ENCODE measurements around the gene PDE4A. TPM values are rescaled to one million over a fixed set of nuclear protein-coding genes. Genes with fewer than 3 reads are reported as not detected.

Gene PDE4A
- total RNA-seq, 4 donors from 2014 or later, result 6.4 to 10.1 (median 8.4) TPM

DNA sequence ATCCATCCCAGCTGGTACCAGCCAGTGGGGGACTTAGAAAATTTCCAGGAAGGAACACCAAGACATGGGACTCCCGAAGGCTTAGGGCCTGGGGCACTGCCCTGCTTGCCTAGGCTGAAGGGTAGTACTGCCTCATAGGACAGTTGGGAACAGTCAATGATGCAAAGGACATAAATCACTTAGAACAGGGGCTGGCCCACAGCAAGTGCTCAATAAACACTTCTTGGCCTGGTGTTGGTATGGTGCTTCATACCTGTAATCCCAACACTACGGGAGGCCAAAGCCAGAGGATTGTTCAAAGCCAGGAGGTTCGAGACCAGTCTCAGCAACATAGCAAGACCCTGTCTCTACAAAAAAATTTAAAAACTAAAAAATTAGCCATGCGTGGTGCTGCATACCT is 77.0 kb downstream of the PDE4A start:
- in situ Hi-C loops (cut with MboI; ENCODE audit: low sequenced_read_pairs in 4 of 4), result no loop called here
- no peak overlapping the region for H3K4me3 ChIP-seq
- H3K4me1 ChIP-seq, result peaks cover 33 to 57% of the 10 kb centered on the region in 2 donors
- no peak for TF ChIP-seq POLR2A (IDR thresholded peaks at IDR 0.05)
- TF ChIP-seq, protein P1, sequence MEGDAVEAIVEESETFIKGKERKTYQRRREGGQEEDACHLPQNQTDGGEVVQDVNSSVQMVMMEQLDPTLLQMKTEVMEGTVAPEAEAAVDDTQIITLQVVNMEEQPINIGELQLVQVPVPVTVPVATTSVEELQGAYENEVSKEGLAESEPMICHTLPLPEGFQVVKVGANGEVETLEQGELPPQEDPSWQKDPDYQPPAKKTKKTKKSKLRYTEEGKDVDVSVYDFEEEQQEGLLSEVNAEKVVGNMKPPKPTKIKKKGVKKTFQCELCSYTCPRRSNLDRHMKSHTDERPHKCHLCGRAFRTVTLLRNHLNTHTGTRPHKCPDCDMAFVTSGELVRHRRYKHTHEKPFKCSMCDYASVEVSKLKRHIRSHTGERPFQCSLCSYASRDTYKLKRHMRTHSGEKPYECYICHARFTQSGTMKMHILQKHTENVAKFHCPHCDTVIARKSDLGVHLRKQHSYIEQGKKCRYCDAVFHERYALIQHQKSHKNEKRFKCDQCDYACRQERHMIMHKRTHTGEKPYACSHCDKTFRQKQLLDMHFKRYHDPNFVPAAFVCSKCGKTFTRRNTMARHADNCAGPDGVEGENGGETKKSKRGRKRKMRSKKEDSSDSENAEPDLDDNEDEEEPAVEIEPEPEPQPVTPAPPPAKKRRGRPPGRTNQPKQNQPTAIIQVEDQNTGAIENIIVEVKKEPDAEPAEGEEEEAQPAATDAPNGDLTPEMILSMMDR (IDR thresholded peaks at IDR 0.05 in 4 of 5, conservative IDR thresholded peaks at IDR 0.05 in 1 of 5), result no peak
- ATAC-seq (no peak), DNase-seq (no peak)
- no peaks in the 10 kb centered on the region for H3K27me3 ChIP-seq
- intact Hi-C loops (cut with DNase I; ENCODE audit: low total_unique reads), result no loop called here
- no peaks in the 10 kb centered on the region for H3K9me3 ChIP-seq
- H3K27ac ChIP-seq, result peak overlapping the region in 3 of 4 donors; percentile 20 to 100 (median 67)
- H3K36me3 ChIP-seq, result peaks cover 0 to 54% of the 10 kb centered on the region in 2 donors

DNA sequence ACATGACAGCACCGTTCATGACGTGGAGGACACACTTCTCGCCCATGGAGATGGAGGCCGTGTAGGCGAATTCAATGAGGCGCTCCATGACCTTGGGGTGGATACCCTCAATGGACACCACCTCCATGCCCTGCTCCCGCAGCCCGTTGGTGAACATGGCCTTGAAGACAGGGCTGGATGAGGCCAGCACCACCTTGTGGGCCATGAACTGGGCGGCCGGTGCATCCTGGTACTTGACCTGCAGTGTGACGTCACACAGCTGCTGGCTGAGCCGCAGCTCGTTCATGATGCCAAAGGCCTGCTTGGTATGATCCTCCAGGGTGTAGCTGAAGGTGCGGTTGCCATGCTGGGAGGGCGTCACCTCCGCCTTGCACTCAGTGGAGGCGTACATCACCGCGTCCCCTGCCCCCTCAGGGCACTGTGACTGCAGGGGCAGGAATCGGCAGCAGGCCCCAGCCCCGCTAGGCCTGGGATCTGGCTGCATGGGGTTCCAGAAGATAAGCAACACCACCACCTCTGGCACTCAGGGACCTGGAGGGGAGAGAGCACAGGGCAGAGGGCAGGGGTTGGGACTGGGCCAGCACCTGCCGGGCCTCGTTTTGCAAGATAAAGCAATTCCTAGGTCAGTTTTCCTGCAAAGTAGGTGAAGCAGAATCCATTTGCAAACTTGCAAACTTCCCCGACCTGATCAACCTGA is 79.4 kb downstream of the PDE4A start:
- Histone ChIP-seq H3K27ac (peak overlapping the region in 2 of 4 donors; percentile 67 to 100), H3K9me3 (no peaks in the 10 kb centered on the region), H3K4me1 (peaks cover 30 to 57% of the 10 kb centered on the region in 2 donors), H3K36me3 (peaks cover 0 to 40% of the 10 kb centered on the region in 2 donors), H3K27me3 (no peaks in the 10 kb centered on the region), H3K4me3 (no peak overlapping the region)
- intact Hi-C loops (cut with DNase I; ENCODE audit: low total_unique reads) (loop anchor here (5.0 kb wide), 1 partner anchor 97 kb away; the partner anchor contains the start of gene CDC37), in situ Hi-C loops (cut with MboI; ENCODE audit: low sequenced_read_pairs in 4 of 4) (loop anchor here in 1 of 4 donors (10.0 kb wide), 1 partner anchor 65 kb away; the partner anchor contains the start of genes CDKN2D and KRI1)
- DNase-seq (no peak), ATAC-seq (no peak)
- TF ChIP-seq, protein P1 (IDR thresholded peaks at IDR 0.05 in 4 of 5, conservative IDR thresholded peaks at IDR 0.05 in 1 of 5), result no peak
- TF ChIP-seq POLR2A (IDR thresholded peaks at IDR 0.05), result no peak

DNA sequence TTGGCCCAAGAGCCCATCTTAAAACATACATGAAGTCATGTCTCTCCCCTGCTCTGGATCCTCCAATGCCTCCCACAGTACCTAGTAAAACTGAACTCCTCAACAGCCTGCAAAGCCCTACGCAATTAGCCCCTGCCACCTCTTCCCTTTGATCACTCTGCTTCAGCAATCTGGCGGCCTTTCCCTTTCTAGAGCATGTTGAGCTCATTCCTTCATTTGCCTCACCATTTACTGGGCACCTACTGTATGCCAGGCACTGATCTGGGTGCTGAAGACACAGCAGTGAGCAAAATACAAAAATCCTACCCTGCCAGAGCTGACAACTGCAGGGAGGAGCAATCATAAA is 79.9 kb downstream of the PDE4A start:
- Histone ChIP-seq H3K27me3 (no peaks in the 10 kb centered on the region), H3K4me3 (no peak overlapping the region), H3K4me1 (peaks cover 30 to 57% of the 10 kb centered on the region in 2 donors), H3K27ac (peak overlapping the region in 3 of 4 donors; percentile 96 to 100 (median 99)), H3K9me3 (no peaks in the 10 kb centered on the region), H3K36me3 (peaks cover 0 to 35% of the 10 kb centered on the region in 2 donors)
- no peak for TF ChIP-seq POLR2A (IDR thresholded peaks at IDR 0.05)
- TF ChIP-seq, protein P1 (IDR thresholded peaks at IDR 0.05 in 4 of 5, conservative IDR thresholded peaks at IDR 0.05 in 1 of 5), result no peak
- intact Hi-C loops (cut with DNase I; ENCODE audit: low total_unique reads), result loop anchor here (5.0 kb wide), 1 partner anchor 98 kb away; the partner anchor contains the start of gene CDC37
- DNase-seq, result no peak
- in situ Hi-C loops (cut with MboI; ENCODE audit: low sequenced_read_pairs in 4 of 4), result loop anchor here in 1 of 4 donors (10.0 kb wide), 1 partner anchor 65 kb away; the partner anchor contains the start of genes CDKN2D and KRI1
- ATAC-seq, result no peak

DNA sequence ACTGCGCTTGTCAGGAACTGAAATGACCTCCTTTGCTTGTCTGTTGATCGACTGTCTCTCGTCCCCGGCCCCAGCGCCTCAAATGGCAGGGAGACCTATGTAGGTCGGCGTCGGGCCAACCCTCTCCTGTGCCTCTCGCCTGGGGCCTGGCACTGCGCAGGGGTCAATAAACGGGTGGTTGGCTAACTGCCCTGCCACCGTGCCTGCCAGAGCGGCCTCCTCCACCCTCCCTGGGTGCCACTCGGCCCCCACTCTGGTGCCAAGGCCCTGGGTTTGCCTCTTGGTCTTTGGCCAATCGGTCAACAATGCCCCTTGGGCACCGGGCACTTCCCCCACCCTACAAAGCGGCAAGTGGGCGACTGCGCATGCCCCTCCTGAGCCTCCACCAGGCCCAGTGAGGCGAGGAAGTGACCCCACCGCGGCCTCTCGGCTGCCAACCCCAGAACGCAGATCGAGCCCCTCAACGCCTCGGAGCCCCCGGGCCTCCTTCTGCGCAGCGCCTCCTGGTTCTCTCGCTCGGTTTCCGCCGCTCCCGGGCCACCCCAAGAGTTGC is 81.7 kb downstream of the PDE4A start:
- no peaks in the 10 kb centered on the region for H3K27me3 ChIP-seq
- H3K36me3 ChIP-seq, result peaks cover 0 to 26% of the 10 kb centered on the region in 2 donors
- intact Hi-C loops (cut with DNase I; ENCODE audit: low total_unique reads) (loop anchor here (1.0 to 5.0 kb wide), 4 partner anchors 43 to 153 kb away; partner anchors contain the start of genes CDC37 and ILF3), in situ Hi-C loops (cut with MboI; ENCODE audit: low sequenced_read_pairs in 4 of 4) (loop anchor here in 1 of 4 donors (10.0 kb wide), 1 partner anchor 63 kb away; the partner anchor contains the start of genes CDKN2D and KRI1)
- H3K9me3 ChIP-seq, result no peaks in the 10 kb centered on the region
- peak; percentile 66 to 92 for DNase-seq
- TF ChIP-seq, protein P1 (IDR thresholded peaks at IDR 0.05 in 4 of 5, conservative IDR thresholded peaks at IDR 0.05 in 1 of 5), result no peak
- no peak for TF ChIP-seq POLR2A (IDR thresholded peaks at IDR 0.05)
- peak; percentile 75 to 84 for ATAC-seq
- peak overlapping the region; percentile 96 to 100 (median 98) for H3K27ac ChIP-seq
- peak overlapping the region; percentile 77 to 96 (median 92) for H3K4me3 ChIP-seq
- peaks cover 30 to 42% of the 10 kb centered on the region in 2 donors for H3K4me1 ChIP-seq

Measured in gastrocnemius medialis (tissue), 4 donors.